Stimulated activated CD4-positive, alpha-beta T cell treated with anti-CD3 and anti-CD28 coated beads, TNF-alpha, amount 100 ng/mL, for 48 hours (primary cell): Measurements from ENCODE around the gene CDH23.

Experiments used
- DNase-seq, 3 donors: peaks; one replicate each; pipeline ENCODE4 v3.0.0-alpha.2; 2020; ENCODE audit warnings: low read depth in 3 of 3

Gene CDH23

DNA sequence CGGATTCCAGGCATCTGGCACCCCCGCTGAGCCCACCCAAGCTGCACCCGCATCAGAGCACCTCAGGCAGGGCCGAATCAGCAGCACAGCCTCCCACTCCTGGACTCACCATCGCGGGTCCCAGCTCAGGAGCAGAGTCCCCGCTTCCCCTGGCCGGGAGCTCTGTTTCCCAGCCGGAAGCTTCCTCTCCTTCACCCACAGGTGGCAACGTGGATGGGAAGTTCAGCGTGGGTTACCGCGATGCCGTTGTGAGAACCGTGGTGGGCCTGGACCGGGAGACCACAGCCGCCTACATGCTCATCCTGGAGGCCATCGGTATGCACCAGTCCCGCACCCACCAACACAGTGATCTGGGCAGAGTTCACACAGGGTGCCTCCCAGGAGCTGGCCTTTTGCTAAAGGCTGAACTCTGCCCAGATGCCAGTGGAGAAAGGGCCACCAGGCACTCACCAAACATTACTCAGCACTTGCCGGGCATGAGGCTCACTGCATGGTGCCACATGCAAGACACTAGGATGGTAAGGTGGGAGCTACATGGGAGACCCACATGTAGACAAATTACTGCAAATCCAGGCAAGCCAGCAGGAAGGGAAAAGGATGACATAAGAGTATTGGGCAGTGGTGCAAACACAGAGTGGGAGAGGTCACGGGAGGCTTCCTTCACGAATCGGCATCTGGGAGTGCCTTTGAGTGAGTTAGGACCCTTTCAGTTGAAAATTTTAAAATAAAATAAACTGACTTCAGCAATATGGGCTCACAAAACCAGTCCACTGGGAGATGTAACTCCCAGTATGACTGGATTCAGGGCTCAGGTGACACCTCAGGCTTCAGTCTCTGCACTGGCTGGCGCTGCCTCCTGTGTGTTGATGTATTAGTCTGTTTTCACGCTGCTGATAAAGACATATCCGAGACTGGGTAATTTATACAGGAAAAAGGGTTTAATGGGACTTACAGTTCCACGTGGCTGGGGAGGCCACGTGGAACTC is 312.5 kb downstream of the CDH23 start:
- DNase-seq: no peak

DNA sequence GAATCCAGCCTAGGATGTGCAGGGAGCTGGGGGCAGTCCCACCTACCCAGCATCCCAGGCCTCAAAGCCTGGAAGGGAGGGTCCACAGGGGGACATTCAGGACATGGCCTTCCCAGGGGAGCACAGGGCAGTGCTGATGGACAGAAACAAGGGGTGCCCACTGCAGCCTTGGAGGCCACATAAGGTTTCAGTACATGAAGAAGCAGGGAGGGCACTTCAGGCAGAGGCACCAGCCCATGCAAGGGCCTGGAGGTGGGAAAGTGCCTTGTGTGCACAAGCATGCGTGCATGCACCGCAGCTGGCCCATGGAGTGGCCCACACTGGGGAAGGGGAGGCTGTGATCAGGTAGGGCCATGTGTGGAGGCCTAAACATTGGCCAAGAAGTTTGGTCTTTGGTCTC is 313.8 kb downstream of the CDH23 start:
- no peak for DNase-seq

DNA sequence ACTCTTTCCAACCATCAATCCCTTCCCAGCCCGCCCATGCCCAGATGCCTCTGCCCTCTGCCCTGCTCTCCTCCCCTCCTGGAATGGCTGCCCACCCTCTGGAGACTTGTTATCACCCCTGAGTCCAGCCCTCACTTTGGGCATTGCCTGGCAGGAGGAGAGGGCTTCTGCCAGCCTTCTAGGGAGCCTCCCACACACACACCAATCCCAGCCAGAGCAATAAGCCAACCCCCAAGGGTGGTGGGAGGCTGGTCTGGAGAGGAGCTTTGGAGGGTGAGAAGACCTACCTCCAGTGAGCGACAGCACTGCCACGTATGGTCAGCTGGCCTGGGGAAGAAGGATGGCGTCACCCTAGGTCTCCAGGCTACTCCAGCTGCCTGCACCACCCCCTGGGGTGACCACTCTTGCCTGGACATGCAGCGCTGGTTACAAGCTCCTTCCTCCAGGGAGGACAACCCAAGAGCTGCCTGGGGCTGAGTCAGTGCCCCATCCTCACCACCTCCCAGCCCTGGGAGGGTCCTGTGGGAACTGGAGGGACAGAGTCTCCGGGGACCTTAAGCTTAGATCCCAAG is 314.4 kb downstream of the CDH23 start:
- DNase-seq: no peak

DNA sequence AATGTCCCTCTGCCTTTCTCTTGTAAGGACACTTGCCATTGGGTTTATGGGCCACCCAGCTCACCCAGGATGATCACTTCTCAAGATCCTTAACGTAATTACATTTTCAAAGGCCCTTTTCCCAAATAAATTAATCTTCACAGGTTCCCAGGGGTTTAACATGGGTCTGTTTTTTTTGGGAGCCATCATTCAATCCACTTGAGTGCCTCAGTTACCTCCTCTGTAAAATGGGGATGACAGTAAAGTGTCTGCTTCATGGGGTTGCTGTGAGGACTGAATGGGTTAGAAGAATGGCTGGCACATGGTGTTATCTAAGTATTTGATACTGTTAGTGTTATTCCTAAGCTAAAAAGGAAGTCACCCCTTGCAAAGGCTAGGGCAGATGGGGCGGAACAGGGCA is 315.4 kb downstream of the CDH23 start:
- DNase-seq: no peak

DNA sequence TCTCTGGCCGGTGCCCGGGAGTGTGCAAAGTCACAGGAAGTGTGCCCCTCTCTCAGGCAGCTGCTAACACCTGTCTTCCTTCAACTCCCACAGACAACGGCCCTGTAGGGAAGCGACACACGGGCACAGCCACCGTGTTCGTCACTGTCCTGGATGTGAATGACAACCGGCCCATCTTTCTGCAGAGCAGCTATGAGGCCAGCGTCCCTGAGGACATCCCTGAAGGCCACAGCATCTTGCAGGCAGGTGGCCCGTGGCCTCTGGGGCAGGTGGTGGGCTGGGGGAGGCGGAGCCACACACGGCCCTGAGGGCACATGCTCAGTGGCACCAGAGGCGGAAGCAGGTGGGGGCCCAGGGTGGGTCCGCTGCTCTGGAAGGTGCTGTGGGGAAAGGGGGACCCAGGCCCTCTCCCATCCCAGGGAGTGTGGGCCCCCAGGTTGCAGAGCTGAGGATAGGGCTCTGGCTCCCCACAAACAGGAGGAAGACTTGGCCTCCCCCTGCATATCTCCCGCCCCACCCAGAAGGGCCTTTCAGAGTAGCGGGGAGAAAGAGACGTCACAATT is 315.9 kb downstream of the CDH23 start:
- DNase-seq: no peak

DNA sequence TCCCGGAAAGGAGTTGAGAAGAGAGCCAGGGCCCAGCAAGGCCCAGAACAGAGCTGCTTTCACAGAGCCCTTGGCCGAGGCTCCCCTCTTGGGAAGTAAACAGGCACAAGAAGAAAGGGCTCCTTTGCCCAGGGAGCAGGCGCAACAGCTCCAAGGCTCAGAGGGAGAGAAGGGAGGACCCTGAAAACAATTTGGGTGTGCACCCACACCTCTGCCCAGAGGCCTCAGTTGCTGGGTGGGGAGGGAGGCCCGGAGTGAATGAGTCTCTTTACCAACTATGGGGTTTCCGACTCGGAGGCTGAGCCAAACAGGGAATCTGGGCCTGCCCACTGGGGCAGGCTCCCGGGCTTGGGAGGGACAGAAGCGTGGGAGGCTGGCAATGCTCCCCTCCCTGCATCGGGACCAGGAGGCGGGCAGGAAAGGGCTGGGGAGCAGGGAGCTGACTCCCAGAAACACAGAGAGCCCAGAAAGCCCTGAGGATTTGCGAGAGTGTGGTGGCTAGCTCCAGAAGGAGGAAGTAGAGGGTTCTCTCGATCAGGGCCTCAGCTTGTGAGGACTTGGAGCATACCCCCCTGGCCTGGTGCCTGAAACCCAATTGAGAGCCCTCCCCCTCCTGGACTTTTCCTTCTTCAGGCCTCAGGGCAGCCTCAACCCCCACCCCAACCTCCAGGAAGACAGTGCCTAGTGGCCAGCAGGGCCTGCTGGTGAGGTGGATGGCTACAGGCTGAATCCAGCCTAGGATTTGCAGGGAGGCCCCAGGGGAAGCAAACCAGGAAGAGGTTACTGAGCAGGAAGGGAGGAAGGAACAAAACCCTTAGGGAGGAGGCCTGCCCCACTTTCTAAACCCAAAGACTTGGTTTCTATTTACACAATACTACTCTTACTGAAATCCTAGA is 316.7 kb downstream of the CDH23 start:
- DNase-seq: no peak

DNA sequence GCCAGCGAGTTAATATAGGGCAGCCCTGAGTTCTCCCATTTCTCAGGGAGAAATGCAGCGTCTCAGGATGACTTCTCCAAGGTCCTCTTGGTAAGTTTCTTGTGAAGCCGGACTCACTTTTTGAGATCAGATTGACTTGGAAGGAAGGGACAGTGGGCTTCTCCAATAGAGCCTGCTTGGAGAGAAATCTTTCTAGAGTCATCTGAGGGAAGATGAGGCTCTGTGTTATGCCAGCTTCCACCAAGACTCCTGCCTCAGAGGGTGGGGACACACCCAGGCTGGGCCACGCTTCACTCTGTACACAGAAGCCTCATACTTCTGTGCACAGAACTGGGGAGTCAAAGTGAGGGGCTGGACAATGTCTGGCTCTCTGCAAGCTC is 317.3 kb downstream of the CDH23 start:
- no peak for DNase-seq

DNA sequence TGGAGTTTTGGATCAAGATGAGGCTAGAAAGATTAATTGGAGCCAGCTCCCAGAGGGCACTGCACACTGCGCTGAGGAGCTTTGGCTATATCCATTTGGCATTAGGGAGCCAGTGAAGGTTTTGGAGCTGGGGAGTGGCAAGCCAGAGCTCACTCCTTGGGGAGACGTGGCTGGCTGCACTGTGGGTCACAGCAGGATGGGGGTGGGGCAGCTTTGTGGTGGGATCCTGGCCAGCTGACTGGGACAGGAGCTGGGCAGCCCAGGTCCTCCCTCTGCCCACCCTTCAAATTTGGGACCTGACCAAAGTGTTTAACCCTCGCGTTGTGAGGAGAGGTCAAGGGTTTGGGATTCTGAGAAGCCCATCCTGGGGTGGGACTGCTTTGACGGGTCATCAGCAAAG is 317.9 kb downstream of the CDH23 start:
- DNase-seq: no peak

DNA sequence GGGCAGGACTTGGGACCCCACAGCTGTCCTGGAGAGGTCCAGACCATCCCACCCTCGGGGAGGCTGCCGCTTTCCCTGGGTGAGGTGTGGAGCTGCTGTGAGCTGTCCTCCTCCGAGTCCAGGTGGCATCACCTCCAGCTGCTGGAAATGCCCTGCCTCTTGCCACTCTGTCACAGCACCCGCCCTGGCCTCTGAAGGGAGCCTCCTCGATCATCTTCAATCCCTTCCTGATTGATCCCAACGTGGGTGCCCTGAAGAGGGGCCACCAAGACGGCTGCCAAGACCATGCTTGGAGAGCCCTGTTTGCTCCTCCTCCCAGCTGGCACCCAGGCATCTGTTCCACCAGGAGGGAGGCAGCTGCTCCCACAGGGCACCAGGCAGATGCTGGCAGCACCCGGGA is 318.3 kb downstream of the CDH23 start:
- DNase-seq: no peak

DNA sequence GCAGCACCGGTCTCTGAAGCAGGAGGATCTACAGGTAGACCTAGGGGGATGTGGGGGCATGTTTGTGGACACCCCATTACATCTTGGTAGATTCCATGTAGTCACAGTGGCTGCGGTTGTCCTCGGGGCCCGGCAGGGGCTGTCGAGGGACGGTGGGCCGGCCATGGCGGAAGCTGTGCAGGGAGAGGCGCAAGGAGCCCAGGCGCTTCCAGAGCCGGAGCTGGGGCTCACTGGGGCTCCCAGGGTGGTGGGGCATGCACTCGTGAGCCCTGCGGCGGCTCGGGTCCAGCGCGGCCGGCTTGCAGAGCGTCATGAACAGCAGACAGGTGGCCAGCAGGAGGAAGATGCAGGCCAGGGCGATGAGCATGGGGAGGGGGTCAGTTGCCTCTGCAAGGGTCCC is 319.1 kb downstream of the CDH23 start:
- DNase-seq: no peak

DNA sequence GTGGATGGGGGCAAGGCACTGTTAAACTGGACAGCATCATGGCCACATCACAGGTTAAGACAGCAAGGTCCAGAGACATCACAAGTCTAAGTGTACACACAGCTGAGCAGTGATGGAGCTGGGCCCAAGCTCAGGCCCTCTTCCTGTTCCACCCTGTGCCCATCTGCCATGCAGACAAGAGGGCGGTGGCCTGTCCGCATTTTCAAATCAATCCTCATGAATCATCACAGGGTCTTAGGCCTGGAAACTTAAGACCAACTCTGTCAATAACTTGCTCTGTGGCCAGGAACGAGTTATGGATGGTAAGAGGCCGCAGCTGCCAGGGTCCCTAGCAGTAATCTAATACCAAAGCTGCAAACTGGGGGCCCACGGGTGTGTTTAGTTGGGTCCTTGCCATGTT is 319.7 kb downstream of the CDH23 start:
- DNase-seq: no peak

DNA sequence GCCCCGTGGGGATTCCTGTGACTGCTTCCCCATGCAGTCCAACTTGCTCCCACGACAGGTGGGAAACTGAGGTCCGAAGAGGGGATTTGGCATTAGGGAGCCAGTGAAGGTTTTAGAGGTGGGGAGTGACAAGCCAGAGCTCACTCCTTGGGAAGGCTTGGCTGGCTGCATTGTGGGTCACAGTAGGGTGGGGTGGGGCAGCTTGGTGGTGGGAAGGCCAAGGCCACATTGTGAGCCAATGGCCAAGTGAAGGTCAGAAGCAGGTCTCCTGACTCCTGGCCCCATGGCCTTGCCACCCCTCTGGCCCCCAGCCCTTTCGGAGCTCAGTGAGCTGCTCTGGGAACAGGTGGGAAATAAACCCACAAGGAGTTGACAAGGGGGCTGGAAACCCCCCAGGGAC is 320.3 kb downstream of the CDH23 start:
- no peak for DNase-seq

DNA sequence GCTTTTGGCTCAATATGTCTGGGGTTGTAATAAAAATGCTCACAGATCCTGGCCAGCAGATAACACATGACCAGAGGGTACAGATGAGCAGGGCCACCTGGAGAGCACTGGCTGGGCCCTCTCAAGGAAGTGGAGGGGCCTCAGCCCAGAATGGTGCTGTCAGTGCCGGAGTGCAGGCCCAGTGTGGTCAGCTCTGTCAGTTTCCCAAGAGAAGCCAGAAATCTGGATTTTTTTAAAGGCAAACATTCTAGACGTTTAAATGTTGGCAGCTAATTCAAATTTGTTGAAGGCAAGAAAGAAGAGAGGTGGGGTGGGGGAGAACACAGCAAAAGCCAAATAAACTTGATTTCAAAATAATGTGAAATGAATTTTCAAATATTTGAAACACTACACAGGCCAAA is 320.8 kb downstream of the CDH23 start:
- DNase-seq: no peak

DNA sequence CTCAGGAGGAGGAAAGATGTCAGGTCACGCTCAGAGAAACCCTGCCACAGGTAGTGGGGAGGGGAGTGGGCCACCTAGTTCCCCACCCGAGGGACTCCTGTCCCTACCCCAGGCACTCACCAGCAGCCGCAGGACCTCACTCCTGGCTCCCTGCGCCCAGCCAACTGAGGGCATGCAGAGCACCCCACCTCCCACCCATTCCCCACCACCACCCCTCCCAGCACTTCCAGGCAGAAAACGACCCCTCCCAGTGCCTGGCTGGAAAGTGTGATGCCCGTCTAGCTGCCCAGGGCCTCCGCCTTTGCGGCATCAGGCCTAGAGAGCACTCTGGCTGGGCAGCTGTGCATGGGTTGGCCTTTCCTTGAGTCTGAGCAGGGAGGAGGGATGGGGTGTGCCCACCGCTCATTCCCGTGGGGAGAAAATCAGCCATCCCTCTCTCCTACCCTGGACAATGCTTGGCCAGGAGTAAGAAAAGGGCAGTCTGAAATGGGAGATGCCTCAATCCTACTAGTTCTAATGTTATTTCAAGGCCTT is 321.5 kb downstream of the CDH23 start:
- no peak for DNase-seq

DNA sequence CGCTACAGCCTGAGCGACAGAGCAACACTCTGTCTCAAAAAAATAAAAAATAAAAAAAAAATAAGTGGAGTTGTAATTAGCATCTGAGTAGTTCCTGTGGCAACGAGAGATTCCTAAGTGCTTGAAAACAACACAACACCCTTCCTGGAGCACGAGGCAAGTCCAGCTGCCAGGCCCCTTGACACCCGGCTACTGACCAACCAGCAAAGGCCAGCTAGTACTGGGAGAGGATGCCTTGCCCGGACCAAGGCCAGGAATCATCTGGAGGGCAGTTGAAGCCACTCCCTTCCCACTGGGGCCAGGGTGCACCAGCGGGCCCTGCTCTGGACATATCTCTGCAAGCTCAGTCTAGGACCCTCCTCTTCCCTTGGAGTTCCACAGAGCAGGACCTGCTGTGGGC is 322.3 kb downstream of the CDH23 start:
- no peak for DNase-seq

DNA sequence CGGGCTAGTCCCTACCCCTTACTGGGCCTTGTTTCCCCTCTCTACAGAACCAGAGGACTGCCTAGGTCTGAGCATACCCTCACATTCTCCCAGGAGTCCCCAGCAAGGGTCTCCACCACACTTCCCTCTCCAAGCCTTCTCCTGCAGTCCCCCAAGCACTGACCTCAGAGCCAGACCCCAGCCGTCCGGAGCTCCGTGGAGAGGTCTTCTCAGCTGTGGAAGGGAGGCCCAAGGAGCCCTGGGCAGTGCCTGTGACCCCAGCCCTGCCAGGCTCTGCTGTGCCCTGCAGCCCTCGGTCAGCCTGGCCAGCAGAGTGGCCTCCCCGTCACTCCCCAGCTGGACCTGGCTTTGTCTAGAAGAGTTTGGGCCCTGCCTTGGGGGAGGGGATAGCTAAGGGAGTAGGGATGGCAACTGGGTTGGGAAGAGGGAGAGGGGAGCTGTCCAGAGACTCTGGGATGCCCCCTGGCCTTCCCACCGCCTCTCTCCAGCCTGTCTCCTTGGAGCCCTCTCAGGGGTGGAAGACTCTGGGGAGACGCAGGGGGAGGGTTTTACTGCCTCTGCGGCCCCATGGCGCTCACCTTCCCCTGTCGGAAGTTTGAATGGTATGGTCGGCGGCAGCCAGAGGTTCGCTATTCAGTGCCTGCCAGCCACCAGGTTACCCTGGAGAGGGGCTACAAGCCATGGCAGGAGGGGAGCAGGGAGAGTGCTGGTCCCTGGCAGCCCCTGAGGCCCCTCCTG is 322.9 kb downstream of the CDH23 start, which contains the start of gene C10orf105:
Gene C10orf105 (minus strand): TSS at position 315 of the 738 bp plus-strand sequence. CDS start 3,441 bp downstream, outside the sequence.
- DNase-seq: no peak

DNA sequence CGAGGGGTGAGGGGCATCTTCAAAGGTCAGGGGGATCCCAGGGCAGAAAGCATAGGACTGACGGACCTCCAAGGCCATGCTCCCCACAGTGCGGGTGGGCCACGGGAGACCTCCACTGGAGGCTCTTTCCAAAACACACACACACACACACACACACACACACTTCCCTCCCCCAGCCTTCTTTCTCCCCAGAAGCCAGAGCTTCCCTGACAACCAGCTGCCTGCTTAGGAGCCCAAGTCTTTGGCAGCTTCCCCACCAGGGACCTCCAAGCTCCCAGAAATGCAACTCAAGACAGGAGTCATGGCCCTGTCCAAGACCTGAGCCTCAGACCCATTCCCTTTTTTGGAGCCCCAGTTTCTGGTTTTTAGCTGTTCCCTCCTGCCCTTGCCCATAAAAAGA is 323.6 kb downstream of the CDH23 start:
- DNase-seq: no peak

DNA sequence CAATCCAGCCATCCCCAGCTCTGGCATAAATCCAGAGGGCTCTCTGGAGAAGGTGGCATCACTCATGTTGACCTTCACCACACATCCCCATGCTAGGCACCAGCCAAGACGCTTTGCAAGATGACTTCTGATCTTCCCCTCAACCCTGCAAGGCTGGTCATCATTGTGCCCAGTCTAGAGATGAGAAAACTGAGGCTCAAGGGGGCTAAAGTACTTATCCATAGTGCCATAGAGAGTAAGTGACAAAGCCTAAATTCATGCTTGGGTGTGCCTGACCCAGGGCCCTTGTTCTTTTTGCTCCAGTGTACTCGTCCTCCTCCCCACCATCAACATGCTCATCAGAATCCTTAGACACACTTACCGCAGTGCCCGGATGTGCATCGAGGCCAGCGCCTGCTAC is 324.6 kb downstream of the CDH23 start:
- DNase-seq: no peak

DNA sequence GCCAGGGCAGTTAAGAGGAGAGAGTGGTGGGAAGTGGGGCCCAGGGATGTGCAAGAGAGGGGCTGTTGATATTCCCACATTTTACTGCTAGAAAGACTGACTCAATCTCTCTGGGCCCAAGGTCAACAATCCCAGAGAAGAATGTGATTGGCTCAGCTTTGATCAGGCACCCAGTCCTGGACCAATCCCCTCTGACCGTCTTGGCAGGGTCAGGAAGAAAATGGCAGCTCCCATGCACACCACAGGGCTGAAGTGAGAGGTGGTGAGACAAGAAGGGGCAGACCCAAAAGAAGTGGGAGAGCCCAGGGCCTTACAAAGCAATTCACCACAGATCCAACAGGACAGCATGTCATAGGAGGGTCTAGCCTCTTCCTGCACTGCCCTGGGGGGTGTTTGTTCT is 326.1 kb downstream of the CDH23 start:
- no peak for DNase-seq

DNA sequence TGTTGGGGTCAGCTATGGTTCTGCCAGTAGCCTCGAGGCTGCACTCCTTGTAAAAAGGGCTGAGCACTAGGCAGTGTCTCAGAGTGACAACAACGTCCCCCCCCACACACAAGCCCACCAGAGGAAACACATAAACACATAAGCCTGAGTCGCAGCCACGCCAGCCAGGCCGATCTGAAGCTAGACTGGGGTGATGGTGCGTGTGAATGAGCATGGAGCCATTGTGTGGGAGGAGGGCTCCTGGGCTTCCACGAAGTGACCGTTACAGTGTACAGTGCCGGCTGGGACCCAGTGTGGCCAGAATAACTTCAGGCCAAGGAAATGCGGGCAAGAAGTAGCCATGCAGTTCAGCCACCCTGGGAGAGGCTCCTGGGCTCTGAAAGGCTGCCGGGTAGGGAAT is 326.6 kb downstream of the CDH23 start:
- DNase-seq: no peak

DNA sequence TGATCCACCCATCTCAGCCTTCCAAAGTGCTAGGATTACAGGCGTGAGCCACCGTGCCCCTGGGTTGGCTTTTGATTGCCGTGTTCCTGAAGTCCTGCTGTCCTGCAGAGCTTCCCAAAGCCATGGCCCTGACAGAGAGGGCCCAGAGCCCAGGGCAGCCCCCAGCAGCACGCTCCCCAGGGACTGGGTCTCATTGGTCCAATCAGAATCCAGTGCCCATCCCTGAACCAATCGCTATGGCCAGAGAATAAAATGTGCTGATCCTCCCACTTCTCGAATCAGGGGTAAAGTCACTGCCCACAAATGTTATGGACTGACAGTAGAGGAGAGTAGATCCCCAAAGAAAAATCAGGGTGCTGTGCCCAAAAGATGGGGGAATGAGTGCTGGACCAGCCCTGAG is 327.8 kb downstream of the CDH23 start:
- DNase-seq: no peak
